Measurements from ENCODE around the gene NPFFR1.

NPFFR1 gene

GRCh38 chr10:70286616-70287015 is 2.8 kb upstream of the NPFFR1 start:
- H3K4me3 ChIP-seq (ENCODE audit: low read depth, low read length), result no peak overlapping the region
- H3K36me3 ChIP-seq (ENCODE audit: insufficient read depth, low read length), result no peaks in the 10 kb centered on the region
- H2AFZ ChIP-seq (ENCODE audit: low read length, unreplicated experiment), result no peak overlapping the region
- H3K4me1 ChIP-seq (ENCODE audit: control insufficient read depth, insufficient read depth, low read length, unreplicated experiment), result peaks cover 8% of the 10 kb centered on the region
- peaks cover 48% of the 10 kb centered on the region for H3K27me3 ChIP-seq (ENCODE audit: insufficient read depth, low read length)
- no peak overlapping the region for H3K27ac ChIP-seq (ENCODE audit: low read depth, low read length)
- H3K79me2 ChIP-seq (ENCODE audit: control insufficient read depth, insufficient read depth, low read length, unreplicated experiment), result no peaks in the 10 kb centered on the region

GRCh38 chr10:70285476-70285831 is 1.6 kb upstream of the NPFFR1 start:
- Histone ChIP-seq H3K36me3 (ENCODE audit: insufficient read depth, low read length) (no peaks in the 10 kb centered on the region), H3K79me2 (ENCODE audit: control insufficient read depth, insufficient read depth, low read length, unreplicated experiment) (no peaks in the 10 kb centered on the region), H3K27ac (ENCODE audit: low read depth, low read length) (no peak overlapping the region), H3K4me3 (ENCODE audit: low read depth, low read length) (no peak overlapping the region), H3K4me1 (ENCODE audit: control insufficient read depth, insufficient read depth, low read length, unreplicated experiment) (peaks cover 7% of the 10 kb centered on the region), H3K27me3 (ENCODE audit: insufficient read depth, low read length) (peaks cover 59% of the 10 kb centered on the region), H2AFZ (ENCODE audit: low read length, unreplicated experiment) (no peak overlapping the region)

GRCh38 chr10:70284542-70285475 is 1.0 kb upstream of the NPFFR1 start:
- no peak overlapping the region for H3K4me3 ChIP-seq (ENCODE audit: low read depth, low read length)
- peaks cover under 1% of the 10 kb centered on the region for H3K4me1 ChIP-seq (ENCODE audit: control insufficient read depth, insufficient read depth, low read length, unreplicated experiment)
- no peak overlapping the region for H3K27ac ChIP-seq (ENCODE audit: low read depth, low read length)
- H2AFZ ChIP-seq (ENCODE audit: low read length, unreplicated experiment), result no peak overlapping the region
- H3K27me3 ChIP-seq (ENCODE audit: insufficient read depth, low read length), result peaks cover 62% of the 10 kb centered on the region
- H3K36me3 ChIP-seq (ENCODE audit: insufficient read depth, low read length), result no peaks in the 10 kb centered on the region
- H3K79me2 ChIP-seq (ENCODE audit: control insufficient read depth, insufficient read depth, low read length, unreplicated experiment), result no peaks in the 10 kb centered on the region

GRCh38 chr10:70283071-70283444 is 746 bp downstream of the NPFFR1 start:
- no peaks in the 10 kb centered on the region for H3K36me3 ChIP-seq (ENCODE audit: insufficient read depth, low read length)
- H2AFZ ChIP-seq (ENCODE audit: low read length, unreplicated experiment), result no peak overlapping the region
- peaks cover 62% of the 10 kb centered on the region for H3K27me3 ChIP-seq (ENCODE audit: insufficient read depth, low read length)
- H3K4me3 ChIP-seq (ENCODE audit: low read depth, low read length), result no peak overlapping the region
- H3K79me2 ChIP-seq (ENCODE audit: control insufficient read depth, insufficient read depth, low read length, unreplicated experiment), result no peaks in the 10 kb centered on the region
- H3K4me1 ChIP-seq (ENCODE audit: control insufficient read depth, insufficient read depth, low read length, unreplicated experiment), result no peaks in the 10 kb centered on the region
- H3K27ac ChIP-seq (ENCODE audit: low read depth, low read length), result no peak overlapping the region

- Histone ChIP-seq H3K4me1 (ENCODE audit: control insufficient read depth, insufficient read depth, low read length, unreplicated experiment) (no peaks in the 10 kb centered on the region), H3K36me3 (ENCODE audit: insufficient read depth, low read length) (no peaks in the 10 kb centered on the region), H3K27ac (ENCODE audit: low read depth, low read length) (no peak overlapping the region), H3K27me3 (ENCODE audit: insufficient read depth, low read length) (peaks cover 57% of the 10 kb centered on the region), H3K79me2 (ENCODE audit: control insufficient read depth, insufficient read depth, low read length, unreplicated experiment) (no peaks in the 10 kb centered on the region), H2AFZ (ENCODE audit: low read length, unreplicated experiment) (no peak overlapping the region), H3K4me3 (ENCODE audit: low read depth, low read length) (no peak overlapping the region)
Observed at GRCh38 chr10:70281609-70282008, 2.2 kb downstream of the NPFFR1 start.

- Histone ChIP-seq H3K27ac (ENCODE audit: low read depth, low read length) (no peak overlapping the region), H3K4me1 (ENCODE audit: control insufficient read depth, insufficient read depth, low read length, unreplicated experiment) (no peaks in the 10 kb centered on the region), H3K79me2 (ENCODE audit: control insufficient read depth, insufficient read depth, low read length, unreplicated experiment) (no peaks in the 10 kb centered on the region), H3K4me3 (ENCODE audit: low read depth, low read length) (no peak overlapping the region), H2AFZ (ENCODE audit: low read length, unreplicated experiment) (no peak overlapping the region), H3K36me3 (ENCODE audit: insufficient read depth, low read length) (no peaks in the 10 kb centered on the region), H3K27me3 (ENCODE audit: insufficient read depth, low read length) (peaks cover 49% of the 10 kb centered on the region)
Observed at GRCh38 chr10:70280099-70280498, 3.7 kb downstream of the NPFFR1 start.

GRCh38 chr10:70277396-70278030 is 6.3 kb downstream of the NPFFR1 start:
- peaks cover 23% of the 10 kb centered on the region for H3K27me3 ChIP-seq (ENCODE audit: insufficient read depth, low read length)
- H2AFZ ChIP-seq (ENCODE audit: low read length, unreplicated experiment), result no peak overlapping the region
- no peak overlapping the region for H3K4me3 ChIP-seq (ENCODE audit: low read depth, low read length)
- no peak overlapping the region for H3K27ac ChIP-seq (ENCODE audit: low read depth, low read length)
- no peaks in the 10 kb centered on the region for H3K36me3 ChIP-seq (ENCODE audit: insufficient read depth, low read length)
- peaks cover 2% of the 10 kb centered on the region for H3K4me1 ChIP-seq (ENCODE audit: control insufficient read depth, insufficient read depth, low read length, unreplicated experiment)
- no peaks in the 10 kb centered on the region for H3K79me2 ChIP-seq (ENCODE audit: control insufficient read depth, insufficient read depth, low read length, unreplicated experiment)

GRCh38 chr10:70274643-70275042 is 9.2 kb downstream of the NPFFR1 start:
- Histone ChIP-seq H3K27ac (ENCODE audit: low read depth, low read length) (no peak overlapping the region), H3K27me3 (ENCODE audit: insufficient read depth, low read length) (no peaks in the 10 kb centered on the region), H2AFZ (ENCODE audit: low read length, unreplicated experiment) (no peak overlapping the region), H3K79me2 (ENCODE audit: control insufficient read depth, insufficient read depth, low read length, unreplicated experiment) (no peaks in the 10 kb centered on the region), H3K4me1 (ENCODE audit: control insufficient read depth, insufficient read depth, low read length, unreplicated experiment) (peaks cover 6% of the 10 kb centered on the region), H3K4me3 (ENCODE audit: low read depth, low read length) (no peak overlapping the region), H3K36me3 (ENCODE audit: insufficient read depth, low read length) (no peaks in the 10 kb centered on the region)

- H3K4me3 ChIP-seq (ENCODE audit: low read depth, low read length), result no peak overlapping the region
- H3K79me2 ChIP-seq (ENCODE audit: control insufficient read depth, insufficient read depth, low read length, unreplicated experiment), result no peaks in the 10 kb centered on the region
- no peaks in the 10 kb centered on the region for H3K27me3 ChIP-seq (ENCODE audit: insufficient read depth, low read length)
- H3K4me1 ChIP-seq (ENCODE audit: control insufficient read depth, insufficient read depth, low read length, unreplicated experiment), result peaks cover 9% of the 10 kb centered on the region
- no peak overlapping the region for H2AFZ ChIP-seq (ENCODE audit: low read length, unreplicated experiment)
- no peak overlapping the region for H3K27ac ChIP-seq (ENCODE audit: low read depth, low read length)
- no peaks in the 10 kb centered on the region for H3K36me3 ChIP-seq (ENCODE audit: insufficient read depth, low read length)
Observed at GRCh38 chr10:70272925-70273316, 10.9 kb downstream of the NPFFR1 start.

- H2AFZ ChIP-seq (ENCODE audit: low read length, unreplicated experiment), result no peak overlapping the region
- no peaks in the 10 kb centered on the region for H3K36me3 ChIP-seq (ENCODE audit: insufficient read depth, low read length)
- no peak overlapping the region for H3K27ac ChIP-seq (ENCODE audit: low read depth, low read length)
- H3K4me1 ChIP-seq (ENCODE audit: control insufficient read depth, insufficient read depth, low read length, unreplicated experiment), result peaks cover 15% of the 10 kb centered on the region
- no peaks in the 10 kb centered on the region for H3K27me3 ChIP-seq (ENCODE audit: insufficient read depth, low read length)
- H3K79me2 ChIP-seq (ENCODE audit: control insufficient read depth, insufficient read depth, low read length, unreplicated experiment), result no peaks in the 10 kb centered on the region
- H3K4me3 ChIP-seq (ENCODE audit: low read depth, low read length), result no peak overlapping the region
Observed at GRCh38 chr10:70271996-70272924, 11.5 kb downstream of the NPFFR1 start.

All from ACC112 (cell line).